Measurements from ENCODE around the gene GTPBP10. TPM values are rescaled to one million over a fixed set of nuclear protein-coding genes. Genes with fewer than 3 reads are reported as not detected.
A peak's percentile ranks its signal among the peaks of the same experiment; 100 is the strongest.
"Not testable (repeated sequence)": the region's sequence is repeated elsewhere in the genome, so short reads cannot be mapped to it uniquely, and the experiment has no call there.

Gene GTPBP10
- total RNA-seq, 1 donor from 2014 or later, result 18.7 TPM

DNA sequence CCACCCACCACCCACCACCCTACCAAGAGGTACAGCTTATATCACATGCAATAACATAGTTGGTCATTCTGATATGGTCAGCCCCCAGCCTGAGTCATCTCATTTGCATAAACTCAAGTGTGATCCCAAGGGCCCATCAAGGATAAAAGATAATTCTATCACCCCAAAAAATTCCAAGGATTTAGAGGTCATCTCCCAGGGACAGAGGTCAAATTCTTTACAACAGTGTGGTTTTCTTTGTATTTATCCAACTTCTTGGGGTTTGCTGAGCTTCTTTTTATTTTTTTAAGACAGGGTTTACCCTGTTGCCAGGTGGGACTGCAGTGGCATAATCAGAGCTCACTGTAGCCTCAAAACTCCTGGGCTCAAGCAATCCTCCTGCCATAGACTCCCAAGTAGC, 9.4 kb upstream of the GTPBP10 start:
- no peak for DNase-seq
- H3K27ac Mint-ChIP-seq (ENCODE audit: unreplicated experiment), result no peak overlapping the region
- H3K4me3 Mint-ChIP-seq (ENCODE audit: unreplicated experiment), result no peak overlapping the region
- no peaks in the 10 kb centered on the region for H3K9me3 Mint-ChIP-seq (ENCODE audit: unreplicated experiment)
- TF ChIP-seq CTCF (IDR thresholded peaks at IDR 0.05; ENCODE audit: partially characterized antibody, unreplicated experiment), result no peak
- H3K36me3 Mint-ChIP-seq (ENCODE audit: unreplicated experiment), result no peaks in the 10 kb centered on the region
- H3K27me3 Mint-ChIP-seq (ENCODE audit: unreplicated experiment), result no peaks in the 10 kb centered on the region
- H3K4me1 Mint-ChIP-seq (ENCODE audit: low read depth, unreplicated experiment), result no peaks in the 10 kb centered on the region

DNA sequence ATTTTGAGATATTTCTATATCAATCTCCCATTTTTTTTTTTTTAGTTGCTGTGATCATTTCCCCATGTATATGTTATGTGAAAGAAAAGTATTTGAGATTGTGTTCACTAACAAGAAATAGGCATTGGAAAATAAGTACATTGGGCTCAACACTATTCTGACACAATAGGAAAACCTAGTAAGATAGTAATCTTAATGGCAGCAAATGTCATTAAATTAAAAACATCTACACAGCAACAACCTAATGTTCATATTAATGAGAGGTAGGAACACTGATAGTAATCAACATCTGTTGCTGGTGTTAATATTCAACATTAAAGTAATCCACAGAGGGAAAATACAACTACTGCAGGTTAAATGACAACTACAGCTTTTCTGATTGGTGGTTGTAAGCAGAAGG, 1.5 kb upstream of the GTPBP10 start:
- DNase-seq, result no peak
- Mint-ChIP-seq H3K36me3 (ENCODE audit: unreplicated experiment) (no peaks in the 10 kb centered on the region), H3K9me3 (ENCODE audit: unreplicated experiment) (no peaks in the 10 kb centered on the region), H3K27ac (ENCODE audit: unreplicated experiment) (no peak overlapping the region), H3K27me3 (ENCODE audit: unreplicated experiment) (no peaks in the 10 kb centered on the region), H3K4me3 (ENCODE audit: unreplicated experiment) (peak overlapping the region; percentile 96), H3K4me1 (ENCODE audit: low read depth, unreplicated experiment) (no peaks in the 10 kb centered on the region)
- no peak for TF ChIP-seq CTCF (IDR thresholded peaks at IDR 0.05; ENCODE audit: partially characterized antibody, unreplicated experiment)

GRCh38 chr7:90345595-90346335, 751 bp upstream of the GTPBP10 start:
- no peak for TF ChIP-seq CTCF (IDR thresholded peaks at IDR 0.05; ENCODE audit: partially characterized antibody, unreplicated experiment)
- Mint-ChIP-seq H3K27me3 (ENCODE audit: unreplicated experiment) (no peaks in the 10 kb centered on the region), H3K4me3 (ENCODE audit: unreplicated experiment) (peak overlapping the region; percentile 96), H3K4me1 (ENCODE audit: low read depth, unreplicated experiment) (no peaks in the 10 kb centered on the region), H3K36me3 (ENCODE audit: unreplicated experiment) (no peaks in the 10 kb centered on the region), H3K9me3 (ENCODE audit: unreplicated experiment) (no peaks in the 10 kb centered on the region), H3K27ac (ENCODE audit: unreplicated experiment) (peak overlapping the region; percentile 87)
- DNase-seq, result no peak

DNA sequence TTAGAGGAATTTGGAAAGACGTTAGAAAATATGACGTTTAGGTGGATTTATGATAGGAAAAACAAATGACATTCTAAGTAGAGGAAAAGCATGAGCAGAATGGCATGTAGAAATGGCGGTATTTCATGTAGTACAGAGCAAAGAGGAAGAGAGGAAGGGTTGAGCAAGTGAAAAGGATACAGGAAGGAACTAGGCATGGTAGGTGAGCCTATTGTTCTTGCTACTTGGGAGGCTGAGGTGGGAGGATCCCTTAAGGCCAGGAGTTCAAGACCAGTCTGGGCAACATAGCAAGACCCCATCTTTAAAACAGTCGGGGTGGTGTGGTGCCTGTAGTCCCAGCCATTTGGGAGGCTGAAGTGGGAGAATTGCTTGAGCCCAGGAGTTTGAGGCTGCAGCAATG, 1.2 kb downstream of the GTPBP10 start:
- Mint-ChIP-seq H3K9me3 (ENCODE audit: unreplicated experiment) (no peaks in the 10 kb centered on the region), H3K4me3 (ENCODE audit: unreplicated experiment) (peak overlapping the region; percentile 96), H3K27ac (ENCODE audit: unreplicated experiment) (no peak overlapping the region), H3K4me1 (ENCODE audit: low read depth, unreplicated experiment) (no peaks in the 10 kb centered on the region), H3K27me3 (ENCODE audit: unreplicated experiment) (no peaks in the 10 kb centered on the region), H3K36me3 (ENCODE audit: unreplicated experiment) (no peaks in the 10 kb centered on the region)
- no peak for DNase-seq
- no peak for TF ChIP-seq CTCF (IDR thresholded peaks at IDR 0.05; ENCODE audit: partially characterized antibody, unreplicated experiment)

DNA sequence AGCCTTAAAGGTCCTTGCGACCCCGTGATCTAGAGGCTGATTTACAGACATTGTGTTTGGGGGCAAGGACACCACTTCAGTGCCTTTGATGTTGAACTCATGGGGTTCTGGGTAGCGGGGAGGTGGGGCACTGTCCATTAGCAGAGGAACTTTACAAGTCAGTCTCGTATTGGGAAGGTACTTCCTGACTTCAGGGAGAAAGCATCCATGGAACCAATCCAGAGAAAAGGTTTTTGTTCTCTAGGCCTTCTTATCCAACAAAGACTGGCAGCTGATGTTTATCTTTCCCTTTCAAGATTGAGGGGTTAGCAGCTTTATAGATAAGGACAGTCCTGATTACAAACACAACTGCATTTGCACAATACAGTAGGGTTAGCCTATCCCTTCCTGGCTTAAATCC, 2.8 kb downstream of the GTPBP10 start:
- DNase-seq, result no peak
- no peaks in the 10 kb centered on the region for H3K27me3 Mint-ChIP-seq (ENCODE audit: unreplicated experiment)
- TF ChIP-seq CTCF (IDR thresholded peaks at IDR 0.05; ENCODE audit: partially characterized antibody, unreplicated experiment), result no peak
- no peak overlapping the region for H3K4me3 Mint-ChIP-seq (ENCODE audit: unreplicated experiment)
- no peaks in the 10 kb centered on the region for H3K4me1 Mint-ChIP-seq (ENCODE audit: low read depth, unreplicated experiment)
- H3K9me3 Mint-ChIP-seq (ENCODE audit: unreplicated experiment), result no peaks in the 10 kb centered on the region
- H3K36me3 Mint-ChIP-seq (ENCODE audit: unreplicated experiment), result no peaks in the 10 kb centered on the region
- no peak overlapping the region for H3K27ac Mint-ChIP-seq (ENCODE audit: unreplicated experiment)

DNA sequence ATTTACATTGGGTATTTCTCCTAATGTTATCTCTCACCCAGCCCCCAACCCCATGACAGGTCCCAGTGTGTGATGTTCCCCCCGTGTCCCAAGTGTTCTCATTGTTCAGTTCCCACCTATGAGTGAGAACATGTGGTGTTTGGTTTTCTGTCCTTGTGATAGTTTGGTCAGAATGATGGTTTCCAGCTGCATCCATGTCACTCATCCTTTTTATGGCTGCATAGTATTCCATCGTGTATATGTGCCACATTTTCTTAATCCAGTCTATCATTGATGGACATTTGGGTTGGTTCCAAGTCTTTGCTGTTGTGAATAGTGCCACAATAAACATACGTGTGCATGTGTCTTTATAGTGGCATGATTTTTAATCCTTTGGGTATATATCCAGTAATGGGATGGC, 3.5 kb downstream of the GTPBP10 start:
- not testable (repeated sequence) for H3K36me3 Mint-ChIP-seq (ENCODE audit: unreplicated experiment); H3K27ac Mint-ChIP-seq (ENCODE audit: unreplicated experiment); H3K4me3 Mint-ChIP-seq (ENCODE audit: unreplicated experiment); H3K27me3 Mint-ChIP-seq (ENCODE audit: unreplicated experiment); H3K4me1 Mint-ChIP-seq (ENCODE audit: low read depth, unreplicated experiment); H3K9me3 Mint-ChIP-seq (ENCODE audit: unreplicated experiment); DNase-seq
